ENCODE data around the gene ZFP69. TPM values are rescaled to one million over a fixed set of nuclear protein-coding genes. Genes with fewer than 3 reads are reported as not detected.

ZFP69 gene
- 4.3 to 4.7 TPM (median 4.4 TPM) in 3 replicates for total RNA-seq

- Mint-ChIP-seq H3K4me1 (peaks cover 16% of the 10 kb centered on the region), H3K36me3 (peaks cover 23% of the 10 kb centered on the region), H3K27me3 (ENCODE audit: low read depth) (no peaks in the 10 kb centered on the region), H3K27ac (peak within 1 kb of the TSS; percentile 55), H3K9me3 (peaks cover 29% of the 10 kb centered on the region), H3K4me3 (peak within 1 kb of the TSS; percentile 83)
- peak; percentile 58 to 77 for DNase-seq (ENCODE audit: low spot score in 2 of 2, unreplicated experiment in 2 of 2)
- no peak for TF ChIP-seq CTCF (IDR thresholded peaks at IDR 0.05; ENCODE audit: unreplicated experiment)
Measured at GRCh38 chr1:40476924-40477677, at the start of gene ZFP69. Gene ZFP69 (plus strand): TSS chr1:40477290. CDS start chr1:40479362, 2,072 bp downstream.

GRCh38 chr1:40431385-40431784, 45.7 kb upstream of the ZFP69 start:
- Mint-ChIP-seq H3K36me3 (no peaks in the 10 kb centered on the region), H3K27me3 (ENCODE audit: low read depth) (no peaks in the 10 kb centered on the region), H3K4me1 (no peaks in the 10 kb centered on the region), H3K27ac (no peak overlapping the region), H3K9me3 (peaks cover 4% of the 10 kb centered on the region), H3K4me3 (no peak overlapping the region)
- no peak for TF ChIP-seq CTCF (IDR thresholded peaks at IDR 0.05; ENCODE audit: unreplicated experiment)
- no peak for DNase-seq (ENCODE audit: low spot score in 2 of 2, unreplicated experiment in 2 of 2)

GRCh38 chr1:40432644-40433390, 44.3 kb upstream of the ZFP69 start:
- Mint-ChIP-seq H3K27me3 (ENCODE audit: low read depth) (no peaks in the 10 kb centered on the region), H3K36me3 (no peaks in the 10 kb centered on the region), H3K27ac (no peak overlapping the region), H3K4me3 (no peak overlapping the region), H3K9me3 (peaks cover 4% of the 10 kb centered on the region), H3K4me1 (no peaks in the 10 kb centered on the region)
- TF ChIP-seq CTCF (IDR thresholded peaks at IDR 0.05; ENCODE audit: unreplicated experiment), result no peak
- DNase-seq (ENCODE audit: low spot score in 2 of 2, unreplicated experiment in 2 of 2), result no peak

GRCh38 chr1:40435471-40435870, 41.6 kb upstream of the ZFP69 start:
- Mint-ChIP-seq H3K36me3 (no peaks in the 10 kb centered on the region), H3K4me3 (no peak overlapping the region), H3K27ac (no peak overlapping the region), H3K27me3 (ENCODE audit: low read depth) (no peaks in the 10 kb centered on the region), H3K4me1 (no peaks in the 10 kb centered on the region), H3K9me3 (peaks cover 4% of the 10 kb centered on the region)
- DNase-seq (ENCODE audit: low spot score in 2 of 2, unreplicated experiment in 2 of 2), result no peak
- TF ChIP-seq CTCF (IDR thresholded peaks at IDR 0.05; ENCODE audit: unreplicated experiment), result no peak

GRCh38 chr1:40435876-40436275, 41.2 kb upstream of the ZFP69 start:
- DNase-seq (ENCODE audit: low spot score in 2 of 2, unreplicated experiment in 2 of 2), result no peak
- no peak for TF ChIP-seq CTCF (IDR thresholded peaks at IDR 0.05; ENCODE audit: unreplicated experiment)
- no peaks in the 10 kb centered on the region for H3K4me1 Mint-ChIP-seq

More at GRCh38 chr1:40435876-40436275, 41.2 kb upstream of the ZFP69 start:
- Mint-ChIP-seq H3K27ac (no peak overlapping the region), H3K27me3 (ENCODE audit: low read depth) (no peaks in the 10 kb centered on the region), H3K4me3 (no peak overlapping the region), H3K36me3 (no peaks in the 10 kb centered on the region), H3K9me3 (peaks cover 4% of the 10 kb centered on the region)
